ENCODE data around the gene EXOSC1. TPM values are rescaled to one million over a fixed set of nuclear protein-coding genes. Genes with fewer than 3 reads are reported as not detected.

The EXOSC1 gene
- total and polyA plus RNA-seq, 2 of the 13 experiments (the other 11 are each of a cell fraction or from before 2014, with no cell fraction given), result 36.3 to 39.9 TPM

DNA sequence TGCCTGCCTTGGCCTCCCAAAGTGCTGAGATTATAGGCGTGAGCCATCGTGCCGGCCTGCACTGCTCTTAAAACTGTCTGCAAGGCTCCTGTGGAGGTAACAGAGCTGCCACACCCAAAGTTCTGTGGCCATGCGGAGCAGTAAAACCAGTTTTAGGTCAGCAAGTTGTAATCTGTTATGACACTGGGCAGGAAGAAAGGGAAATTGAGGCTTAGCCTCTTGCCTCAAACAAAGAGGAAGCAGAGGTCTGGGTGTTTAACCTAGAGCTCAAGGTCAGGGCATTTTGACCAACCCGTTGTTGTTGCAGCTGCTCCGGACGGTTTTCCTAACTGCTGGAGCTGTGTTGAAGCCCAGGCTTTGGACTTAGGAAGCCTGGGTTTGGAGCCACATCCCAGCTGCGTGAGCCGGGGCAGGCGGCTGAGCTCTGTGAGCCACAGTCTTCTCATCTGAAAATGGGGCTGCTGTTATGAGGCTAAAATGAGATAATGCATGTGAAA lies 37.3 kb downstream of the EXOSC1 start:
- peak overlapping the region in 1 of 3 experiments; percentile 63; a peak in 2 of 6 replicates for H3K4me3 ChIP-seq (replicated peaks in 1 of 3; ENCODE audit: insufficient read depth in 1 of 3, low read depth in 2 of 3, low read length in 3 of 3)
- peak overlapping the region; percentile 77 for H3K27ac ChIP-seq (ENCODE audit: extremely low read length, insufficient read depth, low read length)
- ChIA-PET POLR2A (interaction anchor here (0.8 to 1.0 kb wide), 3 partner anchors 18 to 26 kb away, joined by 4 read pairs; no protein-coding TSS in a partner anchor), CTCF (ENCODE audit: low intra/inter-chr PET ratio, low total read pairs) (interaction anchor here (2.3 kb wide), 1 partner anchor 37 kb away, joined by 12 read pairs; the partner anchor contains the start of genes EXOSC1 and ZDHHC16)
- H3K27me3 ChIP-seq (ENCODE audit: control insufficient read depth in 1 of 2, insufficient read depth in 2 of 2, low read length in 2 of 2), result no peaks in the 10 kb centered on the region
- no peaks in the 10 kb centered on the region for H3K9me3 ChIP-seq (ENCODE audit: low read length)
- ATAC-seq (peak; percentile 51), FAIRE-seq (peak; percentile 15), DNase-seq (ENCODE audit: low spot score) (peak; percentile 73)
- WGBS (ENCODE audit: low lambda C conversion rate), result 10% methylated on average over 8 of the region's 10 CpGs
- BruUV-seq (replicated peaks), result no TSS peak
- in situ Hi-C loops (cut with HindIII; ENCODE audit: extremely low pct_ligation_motif_present, low pct_unique_long_range_greater_than_20kb) (no loop called here), intact Hi-C loops (cut with micrococcal nuclease; ENCODE audit: unreplicated experiment) (no loop called here)
- H4K20me1 ChIP-seq (ENCODE audit: insufficient read depth, low read length), result no peaks in the 10 kb centered on the region
- H3K79me2 ChIP-seq (ENCODE audit: insufficient read depth, low read length), result no peaks in the 10 kb centered on the region
- peak overlapping the region; percentile 83 for H3K4me2 ChIP-seq (ENCODE audit: low read depth, low read length)
- H3K9ac ChIP-seq (ENCODE audit: insufficient read depth, low read depth, low read length), result no peak overlapping the region
- H2AFZ ChIP-seq (ENCODE audit: low read length), result peak overlapping the region; percentile 43
- peaks cover 59% of the 10 kb centered on the region for H3K4me1 ChIP-seq (ENCODE audit: insufficient read depth, low read length)
- H3K36me3 ChIP-seq (replicated peaks in 1 of 2; ENCODE audit: control insufficient read depth in 1 of 2, insufficient read depth in 2 of 2, low read length in 2 of 2), result no peaks in the 10 kb centered on the region
- TF ChIP-seq ZNF644 (CRISPR knock-in tag; IDR thresholded peaks at IDR 0.05; ENCODE audit: low read depth) (no peak), GFI1 (CRISPR knock-in tag; IDR thresholded peaks at IDR 0.05; ENCODE audit: borderline replicate concordance) (peak; percentile 59; the same call in 1 of the 2 replicates), NR2F6 (IDR thresholded peaks at IDR 0.05) (no peak), NR2F6 (CRISPR knock-in tag; IDR thresholded peaks at IDR 0.05) (peak; percentile 72), EP300 (IDR thresholded peaks at IDR 0.05; ENCODE audit: low read depth in 2 of 2, low read length in 2 of 2) (0 out of 4 replicates have a peak, but pooled peaks of 1 of the 2 experiments have one; percentile 10), EP300 (CRISPR knock-in tag; IDR thresholded peaks at IDR 0.05; ENCODE audit: borderline replicate concordance) (no peak), KDM3A (CRISPR knock-in tag; IDR thresholded peaks at IDR 0.05; ENCODE audit: low read depth) (0 out of 2 replicates have a peak, but pooled peaks have one; percentile 30), SOX6 (IDR thresholded peaks at IDR 0.05) (no peak), SOX6 (CRISPR knock-in tag; IDR thresholded peaks at IDR 0.05) (peak; percentile 73), ZNF205 (CRISPR knock-in tag; IDR thresholded peaks at IDR 0.05) (peak; percentile 71; the same call in 1 of the 2 replicates), ZNF607 (CRISPR knock-in tag; IDR thresholded peaks at IDR 0.05; ENCODE audit: borderline replicate concordance) (peak; percentile 37; the same call in 1 of the 2 replicates), ZNF563 (CRISPR knock-in tag; IDR thresholded peaks at IDR 0.05) (0 out of 2 replicates have a peak, but pooled peaks have one; percentile 44), KAT7 (CRISPR knock-in tag; IDR thresholded peaks at IDR 0.05; ENCODE audit: borderline replicate concordance) (no peak), FOXA3 (CRISPR knock-in tag; IDR thresholded peaks at IDR 0.05) (peak; percentile 28; the same call in 1 of the 2 replicates)
- TF ChIP-seq, protein P1, sequence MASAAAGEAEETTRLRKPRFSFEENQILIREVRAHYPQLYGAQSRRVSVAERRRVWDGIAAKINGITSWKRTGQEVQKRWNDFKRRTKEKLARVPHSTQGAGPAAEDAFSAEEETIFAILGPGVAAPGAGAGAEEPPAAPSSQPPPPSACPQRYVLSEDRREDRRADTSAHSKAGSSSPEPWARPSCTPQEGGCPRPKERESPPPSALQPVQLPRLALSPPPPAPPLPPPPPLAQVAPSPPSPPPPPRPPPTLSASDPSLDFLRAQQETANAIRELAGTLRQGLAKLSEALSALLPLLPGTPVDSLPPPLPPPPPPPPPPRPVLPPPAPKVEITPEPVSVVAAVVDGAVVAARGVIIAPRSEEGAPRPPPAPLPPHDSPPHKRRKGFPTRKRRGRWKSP (CRISPR knock-in tag; IDR thresholded peaks at IDR 0.05), result peak; percentile 31; the same call in 1 of the 2 replicates
- TF ChIP-seq, protein P2, sequence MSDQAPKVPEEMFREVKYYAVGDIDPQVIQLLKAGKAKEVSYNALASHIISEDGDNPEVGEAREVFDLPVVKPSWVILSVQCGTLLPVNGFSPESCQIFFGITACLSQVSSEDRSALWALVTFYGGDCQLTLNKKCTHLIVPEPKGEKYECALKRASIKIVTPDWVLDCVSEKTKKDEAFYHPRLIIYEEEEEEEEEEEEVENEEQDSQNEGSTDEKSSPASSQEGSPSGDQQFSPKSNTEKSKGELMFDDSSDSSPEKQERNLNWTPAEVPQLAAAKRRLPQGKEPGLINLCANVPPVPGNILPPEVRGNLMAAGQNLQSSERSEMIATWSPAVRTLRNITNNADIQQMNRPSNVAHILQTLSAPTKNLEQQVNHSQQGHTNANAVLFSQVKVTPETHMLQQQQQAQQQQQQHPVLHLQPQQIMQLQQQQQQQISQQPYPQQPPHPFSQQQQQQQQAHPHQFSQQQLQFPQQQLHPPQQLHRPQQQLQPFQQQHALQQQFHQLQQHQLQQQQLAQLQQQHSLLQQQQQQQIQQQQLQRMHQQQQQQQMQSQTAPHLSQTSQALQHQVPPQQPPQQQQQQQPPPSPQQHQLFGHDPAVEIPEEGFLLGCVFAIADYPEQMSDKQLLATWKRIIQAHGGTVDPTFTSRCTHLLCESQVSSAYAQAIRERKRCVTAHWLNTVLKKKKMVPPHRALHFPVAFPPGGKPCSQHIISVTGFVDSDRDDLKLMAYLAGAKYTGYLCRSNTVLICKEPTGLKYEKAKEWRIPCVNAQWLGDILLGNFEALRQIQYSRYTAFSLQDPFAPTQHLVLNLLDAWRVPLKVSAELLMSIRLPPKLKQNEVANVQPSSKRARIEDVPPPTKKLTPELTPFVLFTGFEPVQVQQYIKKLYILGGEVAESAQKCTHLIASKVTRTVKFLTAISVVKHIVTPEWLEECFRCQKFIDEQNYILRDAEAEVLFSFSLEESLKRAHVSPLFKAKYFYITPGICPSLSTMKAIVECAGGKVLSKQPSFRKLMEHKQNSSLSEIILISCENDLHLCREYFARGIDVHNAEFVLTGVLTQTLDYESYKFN (CRISPR knock-in tag; conservative IDR thresholded peaks at IDR 0.05), result peak; percentile 74
- TF ChIP-seq, protein P3, sequence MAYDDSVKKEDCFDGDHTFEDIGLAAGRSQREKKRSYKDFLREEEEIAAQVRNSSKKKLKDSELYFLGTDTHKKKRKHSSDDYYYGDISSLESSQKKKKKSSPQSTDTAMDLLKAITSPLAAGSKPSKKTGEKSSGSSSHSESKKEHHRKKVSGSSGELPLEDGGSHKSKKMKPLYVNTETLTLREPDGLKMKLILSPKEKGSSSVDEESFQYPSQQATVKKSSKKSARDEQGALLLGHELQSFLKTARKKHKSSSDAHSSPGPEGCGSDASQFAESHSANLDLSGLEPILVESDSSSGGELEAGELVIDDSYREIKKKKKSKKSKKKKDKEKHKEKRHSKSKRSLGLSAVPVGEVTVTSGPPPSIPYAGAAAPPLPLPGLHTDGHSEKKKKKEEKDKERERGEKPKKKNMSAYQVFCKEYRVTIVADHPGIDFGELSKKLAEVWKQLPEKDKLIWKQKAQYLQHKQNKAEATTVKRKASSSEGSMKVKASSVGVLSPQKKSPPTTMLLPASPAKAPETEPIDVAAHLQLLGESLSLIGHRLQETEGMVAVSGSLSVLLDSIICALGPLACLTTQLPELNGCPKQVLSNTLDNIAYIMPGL (CRISPR knock-in tag; IDR thresholded peaks at IDR 0.05; ENCODE audit: borderline replicate concordance in 1 of 2, low read depth in 1 of 2), result no peak
- TF ChIP-seq, protein P4, sequence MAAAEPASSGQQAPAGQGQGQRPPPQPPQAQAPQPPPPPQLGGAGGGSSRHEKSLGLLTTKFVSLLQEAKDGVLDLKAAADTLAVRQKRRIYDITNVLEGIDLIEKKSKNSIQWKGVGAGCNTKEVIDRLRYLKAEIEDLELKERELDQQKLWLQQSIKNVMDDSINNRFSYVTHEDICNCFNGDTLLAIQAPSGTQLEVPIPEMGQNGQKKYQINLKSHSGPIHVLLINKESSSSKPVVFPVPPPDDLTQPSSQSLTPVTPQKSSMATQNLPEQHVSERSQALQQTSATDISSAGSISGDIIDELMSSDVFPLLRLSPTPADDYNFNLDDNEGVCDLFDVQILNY (CRISPR knock-in tag; conservative IDR thresholded peaks at IDR 0.05), result 0 out of 2 replicates have a peak, but pooled peaks have one; percentile 24

All from HepG2 (cell line).